Kidney tubule cell (primary cell): Measurements from ENCODE around the gene ATP11A.
"Not testable (repeated sequence)": the region's sequence is repeated elsewhere in the genome, so short reads cannot be mapped to it uniquely, and the experiment has no call there.

Experiments
- DNase-seq: peaks from one replicate; pipeline ENCODE4 v3.0.0-alpha.2; 2018; ENCODE audit warnings: low spot score

ATP11A gene

GRCh38 chr13:112776971-112777370 lies 87.1 kb downstream of the ATP11A start:
- no peak for DNase-seq

- peak; percentile 31 for DNase-seq
These were observed 88.0 kb downstream of the ATP11A start for GRCh38 chr13:112777637-112778406.

GRCh38 chr13:112779856-112780604 lies 90.2 kb downstream of the ATP11A start:
- DNase-seq = peak; percentile 67

- DNase-seq = no peak
These were observed 91.4 kb downstream of the ATP11A start for GRCh38 chr13:112781287-112781686.

GRCh38 chr13:112781881-112782361 lies 92.1 kb downstream of the ATP11A start:
- peak; percentile 49 for DNase-seq

GRCh38 chr13:112782429-112783010 lies 92.7 kb downstream of the ATP11A start:
- no peak for DNase-seq

GRCh38 chr13:112783135-112783977 lies 93.5 kb downstream of the ATP11A start:
- no peak for DNase-seq

- no peak for DNase-seq
These were observed 94.1 kb downstream of the ATP11A start for GRCh38 chr13:112783978-112784371.

- no peak for DNase-seq
These were observed 95.1 kb downstream of the ATP11A start for GRCh38 chr13:112784811-112785482.

GRCh38 chr13:112785483-112785856 lies 95.6 kb downstream of the ATP11A start:
- DNase-seq = no peak

GRCh38 chr13:112786810-112787209 lies 97.0 kb downstream of the ATP11A start:
- not testable (repeated sequence) for DNase-seq

- peak; percentile 72 for DNase-seq
These were observed 101.2 kb downstream of the ATP11A start for GRCh38 chr13:112790735-112791641.

GRCh38 chr13:112791663-112792440 lies 102.0 kb downstream of the ATP11A start:
- DNase-seq = peak; percentile 51

GRCh38 chr13:112792511-112792910 lies 102.7 kb downstream of the ATP11A start:
- DNase-seq = no peak

GRCh38 chr13:112793545-112794445 lies 104.0 kb downstream of the ATP11A start:
- no peak for DNase-seq

- no peak for DNase-seq
These were observed 105.4 kb downstream of the ATP11A start for GRCh38 chr13:112795277-112795676.

GRCh38 chr13:112796190-112796915 lies 106.5 kb downstream of the ATP11A start:
- no peak for DNase-seq

- DNase-seq = no peak
These were observed 109.6 kb downstream of the ATP11A start for GRCh38 chr13:112799394-112799793.
